Left renal cortex interstitium (tissue), 4 donors: ENCODE results near the gene KDM1B. TPM values are rescaled to one million over a fixed set of nuclear protein-coding genes. Genes with fewer than 3 reads are reported as not detected.
"Not testable (repeated sequence)": the region's sequence is repeated elsewhere in the genome, so short reads cannot be mapped to it uniquely, and the experiment has no call there.

Experiments
- DNase-seq, 4 donors: peaks; one replicate each; pipeline ENCODE4 v3.0.0-alpha.2; 2013; ENCODE audit warnings: low read depth in 4 of 4, low spot score in 2 of 4, missing footprints in 1 of 4
- polyA plus RNA-seq, 4 donors: library from polyadenylated mRNA; unstranded; fragments of 120-200 nt; gene quantifications; one replicate each; pipeline ENCODE4 v1.2.1, GENCODE V29; 2013; ENCODE audit not compliant: insufficient read length in 4 of 4

The KDM1B gene
- polyA plus RNA-seq, 4 donors: 18.4 to 20.6 (median 19.3) TPM

DNA sequence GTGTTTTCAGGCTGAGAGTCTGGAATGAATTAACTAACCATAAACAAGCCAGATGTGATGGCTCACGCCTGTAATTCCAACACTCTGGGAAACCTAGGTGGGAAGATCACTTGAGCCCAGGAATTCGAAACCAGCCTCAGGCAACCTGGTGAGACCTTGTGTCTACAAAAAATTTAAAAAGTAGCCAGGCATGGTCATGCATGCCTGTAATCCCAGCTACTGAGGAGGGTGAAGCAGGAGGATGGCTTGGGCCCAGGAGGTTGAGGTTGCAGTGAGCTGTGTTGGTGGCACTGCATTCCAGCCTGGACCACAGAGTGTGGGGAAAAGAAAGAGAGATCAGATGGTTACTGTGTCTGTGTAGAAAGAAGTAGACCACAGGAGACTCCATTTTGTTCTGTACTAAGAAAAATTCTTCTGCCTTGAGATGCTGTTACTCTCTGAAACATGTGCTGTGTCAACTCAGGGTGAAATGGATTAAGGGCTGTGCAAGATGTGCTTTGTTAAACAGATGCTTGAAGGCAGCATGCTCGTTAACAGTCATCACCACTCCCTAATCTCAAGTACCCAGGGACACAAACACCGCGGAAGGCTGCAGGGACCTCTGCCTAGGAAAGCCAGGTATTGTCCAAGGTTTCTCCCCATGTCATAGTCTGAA is 71.4 kb downstream of the KDM1B start:
- not testable (repeated sequence) for DNase-seq

GRCh38 chr6:18227166-18227565 is 71.9 kb downstream of the KDM1B start:
- not testable (repeated sequence) for DNase-seq

- DNase-seq: not testable (repeated sequence)
Observed at GRCh38 chr6:18228590-18228989, 73.4 kb downstream of the KDM1B start.

DNA sequence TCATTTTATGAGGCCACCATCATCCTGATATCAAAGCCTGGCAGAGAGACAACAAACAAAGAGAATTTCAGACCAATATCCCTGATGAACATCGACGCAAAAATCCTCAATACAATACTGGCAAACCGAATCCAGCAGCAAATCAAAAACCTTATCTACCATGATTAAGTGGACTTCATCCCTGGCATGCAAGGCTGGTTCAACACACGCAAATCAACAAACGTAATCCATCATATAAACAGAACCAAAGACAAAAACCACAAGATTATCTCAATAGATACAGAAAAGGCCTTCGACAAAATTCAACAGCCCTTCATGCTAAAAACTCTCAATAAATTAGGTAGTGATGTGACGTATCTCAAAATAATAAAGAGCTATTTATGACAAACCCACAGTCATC is 76.6 kb downstream of the KDM1B start:
- DNase-seq: not testable (repeated sequence)

DNA sequence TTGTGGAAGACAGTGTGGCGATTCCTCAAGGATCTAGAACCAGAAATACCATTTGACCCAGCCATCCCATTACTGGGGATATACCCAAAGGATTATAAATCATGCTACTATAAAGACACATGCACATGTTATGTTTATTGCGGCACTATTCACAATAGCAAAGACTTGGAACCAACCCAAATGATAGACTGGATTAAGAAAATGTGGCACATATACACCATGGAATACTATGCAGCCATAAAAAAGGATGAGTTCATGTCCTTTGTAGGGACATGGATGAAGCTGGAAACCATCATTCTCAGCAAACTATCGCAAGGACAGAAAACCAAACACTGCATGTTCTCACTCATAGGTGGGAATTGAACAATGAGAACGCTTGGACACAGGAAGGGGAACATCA is 78.5 kb downstream of the KDM1B start:
- DNase-seq: not testable (repeated sequence)

DNA sequence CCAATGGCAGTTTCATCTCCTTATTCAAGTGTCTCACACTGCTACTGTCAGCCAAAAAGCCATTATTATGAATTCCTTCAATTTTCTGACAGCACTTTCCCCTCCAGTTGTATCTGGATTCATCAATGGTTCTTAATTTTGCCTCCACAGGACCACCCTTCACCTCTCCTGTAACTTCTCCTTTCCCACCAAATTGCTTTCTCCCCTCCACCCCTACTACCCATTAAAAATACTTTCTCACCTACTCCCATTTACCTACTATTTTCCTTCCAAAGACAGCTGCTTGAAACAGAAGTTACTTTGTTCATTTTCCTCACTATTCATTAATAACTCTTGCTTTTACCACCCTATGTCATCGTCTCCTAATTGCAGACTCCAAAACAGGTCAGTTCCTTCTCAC is 79.3 kb downstream of the KDM1B start:
- no peak for DNase-seq

- no peak for DNase-seq
Observed at GRCh38 chr6:18235524-18235923, 80.3 kb downstream of the KDM1B start.

GRCh38 chr6:18237167-18237566 is 81.9 kb downstream of the KDM1B start:
- no peak for DNase-seq

DNA sequence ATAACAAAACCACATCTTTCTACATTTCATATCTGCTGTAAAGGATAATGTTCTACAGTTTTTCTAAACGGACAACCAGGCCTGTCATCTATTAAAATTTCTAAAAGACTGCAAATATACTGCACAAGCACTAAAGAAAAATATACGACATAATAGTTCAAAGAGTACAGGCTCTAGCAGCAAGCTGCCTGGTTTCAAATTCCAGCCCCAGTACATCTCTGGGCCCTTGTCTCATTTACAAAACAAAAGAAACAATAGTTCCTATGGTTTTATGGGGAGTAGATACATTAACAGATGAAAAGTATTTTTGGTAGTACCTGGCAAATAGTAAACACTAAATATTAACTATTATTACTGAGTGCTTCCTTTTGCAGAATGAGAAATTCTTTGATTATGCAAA is 85.0 kb downstream of the KDM1B start:
- DNase-seq: no peak

- no peak for DNase-seq
Observed at GRCh38 chr6:18241208-18242038, 86.2 kb downstream of the KDM1B start.

- DNase-seq: no peak
Observed at GRCh38 chr6:18242062-18242851, 87.0 kb downstream of the KDM1B start.

- DNase-seq: no peak
Observed at GRCh38 chr6:18243302-18243893, 88.2 kb downstream of the KDM1B start.

- DNase-seq: no peak
Observed at GRCh38 chr6:18244251-18244650, 89.0 kb downstream of the KDM1B start.

DNA sequence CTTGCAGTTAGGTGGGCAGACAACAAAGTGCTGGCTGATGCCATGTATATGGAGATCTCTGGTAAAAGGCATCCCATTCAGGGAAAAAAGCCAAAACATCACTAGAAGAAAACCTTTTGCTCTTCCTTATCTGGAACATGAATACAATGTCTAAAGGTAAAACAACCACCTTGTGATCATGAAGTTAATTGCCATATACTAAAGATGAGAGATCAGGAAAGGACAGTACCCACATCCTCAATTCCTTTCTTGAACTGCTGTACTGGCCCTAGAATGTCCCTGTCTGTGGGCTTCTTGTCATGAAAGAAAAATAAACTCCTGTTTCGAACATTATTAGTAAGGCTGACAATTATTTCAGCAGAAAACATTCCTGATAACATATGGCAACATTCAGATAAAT is 89.9 kb downstream of the KDM1B start:
- DNase-seq: no peak

- no peak for DNase-seq
Observed at GRCh38 chr6:18245642-18246041, 90.4 kb downstream of the KDM1B start.

- no peak for DNase-seq
Observed at GRCh38 chr6:18246205-18246604, 91.0 kb downstream of the KDM1B start.

DNA sequence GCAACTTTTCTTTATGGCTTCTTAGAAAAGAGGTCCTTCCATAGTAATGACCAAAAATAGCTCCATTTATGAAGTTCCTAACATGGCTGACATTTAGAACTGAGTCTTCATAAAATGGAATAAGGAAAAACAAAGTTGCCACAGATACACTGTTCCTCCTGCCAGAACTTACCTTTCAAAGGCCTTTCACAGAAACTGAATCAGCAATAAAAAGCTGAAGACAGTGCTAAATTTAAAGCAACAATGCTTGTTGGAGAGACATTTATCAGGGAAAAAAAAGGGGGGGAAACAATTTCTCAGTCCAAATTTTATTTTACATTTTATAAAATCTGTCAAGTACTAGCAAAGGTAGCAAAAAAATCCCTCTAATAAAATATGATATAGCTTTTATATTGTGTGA is 91.8 kb downstream of the KDM1B start:
- DNase-seq: no peak

- DNase-seq: no peak
Observed at GRCh38 chr6:18248698-18249097, 93.5 kb downstream of the KDM1B start.

- DNase-seq: no peak
Observed at GRCh38 chr6:18249271-18249670, 94.0 kb downstream of the KDM1B start.

- DNase-seq: no peak
Observed at GRCh38 chr6:18253635-18254034, 98.4 kb downstream of the KDM1B start.

DNA sequence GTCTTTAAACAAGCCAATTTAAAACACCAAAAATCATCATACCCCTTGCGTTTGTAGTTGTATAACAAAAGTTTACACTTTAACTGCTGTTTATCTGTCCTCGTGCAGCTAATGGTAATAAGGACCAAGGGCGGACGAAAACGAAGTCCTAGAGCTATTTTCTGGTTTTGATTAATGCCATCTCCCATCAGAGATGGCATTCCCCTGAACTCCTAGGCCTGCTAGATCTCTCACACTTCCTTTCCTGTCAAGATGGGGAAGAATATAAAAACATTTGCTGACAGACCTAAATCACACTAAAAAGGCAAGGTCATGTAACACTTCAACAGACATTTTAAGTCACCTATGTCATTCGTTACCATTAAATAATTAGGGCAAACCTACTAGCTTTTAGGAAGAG is 99.6 kb downstream of the KDM1B start:
- no peak for DNase-seq
